Ascending aorta (tissue), 2 donors: ENCODE measurements around the gene MAP2K6. TPM values are rescaled to one million over a fixed set of nuclear protein-coding genes. Genes with fewer than 3 reads are reported as not detected.

Source experiments
- DNase-seq, 2 donors: peaks; one replicate each; pipeline ENCODE4 v3.0.0-alpha.2; 2019; ENCODE audit warnings: low spot score in 2 of 2
- H3K27ac ChIP-seq, 2 donors: fragments of 200-600 bp; sonication (generic); one replicate each; pipeline ENCODE4 v1.5.1; 2016 to 2017; ENCODE audit warnings: mild to moderate bottlenecking in 1 of 2
- H3K27me3 ChIP-seq: fragments of 200-600 bp; sonication (generic); one replicate; pipeline ENCODE4 v1.5.1; 2017
- H3K36me3 ChIP-seq, 2 donors: fragments of 200-600 bp; sonication (generic); one replicate each; pipeline ENCODE4 v1.5.1; 2016
- H3K4me1 ChIP-seq, 2 donors: fragments of 200-600 bp; sonication (generic); one replicate each; pipeline ENCODE4 v1.5.1; 2016 to 2017; ENCODE audit warnings: mild to moderate bottlenecking in 1 of 2
- H3K4me3 ChIP-seq, 2 donors: fragments of 200-600 bp; sonication (generic); one replicate each; pipeline ENCODE4 v1.5.1; 2016 to 2017; ENCODE audit warnings: mild to moderate bottlenecking in 1 of 2
- H3K9me3 ChIP-seq, 2 donors: fragments of 200-600 bp; sonication (generic); one replicate each; pipeline ENCODE4 v1.5.1; 2016
- CTCF ChIP-seq, 3 experiments: fragments of 200-600 bp in 2 of 3; fragments of 450-650 bp in 1 of 3; sonication (generic) in 2 of 3; IDR thresholded peaks; one replicate each; pipeline ENCODE4 v1.5.1; 2016 to 2019; ENCODE audit warnings: antibody characterized with exemption in 3 of 3, mild to moderate bottlenecking in 1 of 3, moderate library complexity in 1 of 3
- intact Hi-C: fragments of 100-400 bp; cut with DNase I; formaldehyde crosslinking; loops from one replicate; pipeline ENCODE4 v1.15.1; 2023
- total RNA-seq: library from RNA; depleted of rRNA; stranded (reverse); fragments of >200 nt; gene quantifications from one replicate; pipeline ENCODE4 v1.1.0, GENCODE V29; 2016

Gene MAP2K6
- total RNA-seq, 1 donor from 2014 or later: 6.7 TPM

GRCh38 chr17:69505740-69506139 lies 91.2 kb downstream of the MAP2K6 start:
- H3K27me3 ChIP-seq: no peaks in the 10 kb centered on the region
- no peak for TF ChIP-seq CTCF (IDR thresholded peaks at IDR 0.05)
- no peak for DNase-seq
- no peak overlapping the region for H3K27ac ChIP-seq
- peaks cover 0 to 8% of the 10 kb centered on the region in 2 donors for H3K4me1 ChIP-seq
- no peaks in the 10 kb centered on the region for H3K36me3 ChIP-seq
- intact Hi-C loops: no loop called here
- H3K9me3 ChIP-seq: peaks cover 0 to 4% of the 10 kb centered on the region in 2 donors
- no peak overlapping the region for H3K4me3 ChIP-seq

- intact Hi-C loops: no loop called here
- peaks cover 0 to 4% of the 10 kb centered on the region in 2 donors for H3K9me3 ChIP-seq
- H3K36me3 ChIP-seq: no peaks in the 10 kb centered on the region
- DNase-seq: no peak
- H3K4me1 ChIP-seq: peaks cover 0 to under 1% of the 10 kb centered on the region in 2 donors
- H3K27ac ChIP-seq: no peak overlapping the region
- no peaks in the 10 kb centered on the region for H3K27me3 ChIP-seq
- TF ChIP-seq CTCF (IDR thresholded peaks at IDR 0.05): no peak
- no peak overlapping the region for H3K4me3 ChIP-seq
Measured at GRCh38 chr17:69506489-69506888, 92.0 kb downstream of the MAP2K6 start.

- intact Hi-C loops: no loop called here
- DNase-seq: no peak
- no peaks in the 10 kb centered on the region for H3K36me3 ChIP-seq
- H3K27me3 ChIP-seq: no peaks in the 10 kb centered on the region
- H3K4me3 ChIP-seq: no peak overlapping the region
- H3K9me3 ChIP-seq: peaks cover 0 to 4% of the 10 kb centered on the region in 2 donors
- no peak overlapping the region for H3K27ac ChIP-seq
- no peaks in the 10 kb centered on the region for H3K4me1 ChIP-seq
- no peak for TF ChIP-seq CTCF (IDR thresholded peaks at IDR 0.05)
Measured at GRCh38 chr17:69508814-69509213, 94.3 kb downstream of the MAP2K6 start.

- no peak for TF ChIP-seq CTCF (IDR thresholded peaks at IDR 0.05)
- intact Hi-C loops: no loop called here
- H3K36me3 ChIP-seq: no peaks in the 10 kb centered on the region
Measured at GRCh38 chr17:69511250-69511649, 96.8 kb downstream of the MAP2K6 start.

GRCh38 chr17:69512946-69513345 lies 98.4 kb downstream of the MAP2K6 start:
- DNase-seq: no peak
- Histone ChIP-seq H3K4me3 (no peak overlapping the region), H3K36me3 (no peaks in the 10 kb centered on the region), H3K27ac (no peak overlapping the region), H3K27me3 (no peaks in the 10 kb centered on the region), H3K4me1 (no peaks in the 10 kb centered on the region), H3K9me3 (peaks cover 0 to 4% of the 10 kb centered on the region in 2 donors)
- intact Hi-C loops: no loop called here
- no peak for TF ChIP-seq CTCF (IDR thresholded peaks at IDR 0.05)

More at GRCh38 chr17:69511250-69511649, 96.8 kb downstream of the MAP2K6 start:
- Histone ChIP-seq H3K9me3 (peaks cover 0 to 4% of the 10 kb centered on the region in 2 donors), H3K27ac (no peak overlapping the region), H3K27me3 (no peaks in the 10 kb centered on the region), H3K4me3 (no peak overlapping the region), H3K4me1 (no peaks in the 10 kb centered on the region)
- no peak for DNase-seq

- Histone ChIP-seq H3K4me1 (no peaks in the 10 kb centered on the region), H3K9me3 (no peaks in the 10 kb centered on the region), H3K36me3 (peaks cover 0 to 2% of the 10 kb centered on the region in 2 donors), H3K4me3 (no peak overlapping the region), H3K27ac (no peak overlapping the region), H3K27me3 (no peaks in the 10 kb centered on the region)
- no peak for TF ChIP-seq CTCF (IDR thresholded peaks at IDR 0.05)
- intact Hi-C loops: no loop called here
- no peak for DNase-seq
Measured at GRCh38 chr17:69516225-69516624, 101.7 kb downstream of the MAP2K6 start.
